Rectal smooth muscle tissue (tissue), 1 donor: ENCODE results near the gene PDE8A.
"Not testable (repeated sequence)": the region's sequence is repeated elsewhere in the genome, so short reads cannot be mapped to it uniquely, and the experiment has no call there.

Experiments used
- H3K27ac ChIP-seq: one replicate; pipeline ENCODE4 v1.7.0; 2013; ENCODE audit warnings: low read depth, low read length, inconsistent platforms
- H3K27me3 ChIP-seq: one replicate; pipeline ENCODE4 v1.7.0; 2013; ENCODE audit warnings: low read length; ENCODE audit not compliant: control insufficient read depth, insufficient read depth
- H3K36me3 ChIP-seq: one replicate; pipeline ENCODE4 v1.7.0; 2013; ENCODE audit warnings: low read length; ENCODE audit not compliant: control insufficient read depth, insufficient read depth
- H3K4me1 ChIP-seq: one replicate; pipeline ENCODE4 v1.7.0; 2013; ENCODE audit warnings: low read length; ENCODE audit not compliant: control insufficient read depth, insufficient read depth
- H3K4me3 ChIP-seq: one replicate; pipeline ENCODE4 v1.7.0; 2013; ENCODE audit warnings: low read length
- H3K9ac ChIP-seq: one replicate; pipeline ENCODE4 v1.7.0; 2013; ENCODE audit warnings: low read length

Gene PDE8A

GRCh38 chr15:85010071-85010385 lies 28.4 kb downstream of the PDE8A start:
- Histone ChIP-seq H3K4me1 (peaks cover 16% of the 10 kb centered on the region), H3K9ac (no peak overlapping the region)

GRCh38 chr15:85010386-85011159 lies 28.9 kb downstream of the PDE8A start:
- no peaks in the 10 kb centered on the region for H3K36me3 ChIP-seq
- H3K9ac ChIP-seq = no peak overlapping the region
- no peak overlapping the region for H3K4me3 ChIP-seq
- no peaks in the 10 kb centered on the region for H3K27me3 ChIP-seq
- peak overlapping the region; percentile 16 for H3K27ac ChIP-seq
- H3K4me1 ChIP-seq = peaks cover 16% of the 10 kb centered on the region

More at GRCh38 chr15:85010071-85010385, 28.4 kb downstream of the PDE8A start:
- Histone ChIP-seq H3K27me3 (no peaks in the 10 kb centered on the region), H3K36me3 (no peaks in the 10 kb centered on the region), H3K4me3 (no peak overlapping the region), H3K27ac (peak overlapping the region; percentile 5)

- H3K4me1 ChIP-seq = peaks cover 16% of the 10 kb centered on the region
- H3K4me3 ChIP-seq = no peak overlapping the region
- no peak overlapping the region for H3K9ac ChIP-seq
- no peaks in the 10 kb centered on the region for H3K36me3 ChIP-seq
- no peaks in the 10 kb centered on the region for H3K27me3 ChIP-seq
- peak overlapping the region; percentile 16 for H3K27ac ChIP-seq
These were observed 29.5 kb downstream of the PDE8A start for GRCh38 chr15:85011160-85011571.

- H3K4me1 ChIP-seq = peaks cover 16% of the 10 kb centered on the region
- not testable (repeated sequence) for H3K27ac ChIP-seq, H3K4me3 ChIP-seq, H3K9ac ChIP-seq, H3K36me3 ChIP-seq, H3K27me3 ChIP-seq
These were observed 30.1 kb downstream of the PDE8A start for GRCh38 chr15:85011724-85012123.

GRCh38 chr15:85013785-85014184 lies 32.1 kb downstream of the PDE8A start:
- H3K27me3 ChIP-seq = no peaks in the 10 kb centered on the region
- H3K9ac ChIP-seq = no peak overlapping the region
- H3K36me3 ChIP-seq = no peaks in the 10 kb centered on the region
- no peak overlapping the region for H3K27ac ChIP-seq
- peaks cover 13% of the 10 kb centered on the region for H3K4me1 ChIP-seq
- no peak overlapping the region for H3K4me3 ChIP-seq

GRCh38 chr15:85014932-85015331 lies 33.3 kb downstream of the PDE8A start:
- Histone ChIP-seq H3K4me1 (peaks cover 7% of the 10 kb centered on the region), H3K27ac (no peak overlapping the region), H3K27me3 (no peaks in the 10 kb centered on the region), H3K36me3 (no peaks in the 10 kb centered on the region), H3K9ac (no peak overlapping the region), H3K4me3 (no peak overlapping the region)

GRCh38 chr15:85016275-85016674 lies 34.6 kb downstream of the PDE8A start:
- H3K4me1 ChIP-seq = no peaks in the 10 kb centered on the region
- H3K27me3 ChIP-seq = no peaks in the 10 kb centered on the region
- no peak overlapping the region for H3K9ac ChIP-seq
- no peak overlapping the region for H3K4me3 ChIP-seq
- H3K27ac ChIP-seq = no peak overlapping the region
- H3K36me3 ChIP-seq = no peaks in the 10 kb centered on the region

GRCh38 chr15:85019815-85020590 lies 38.3 kb downstream of the PDE8A start:
- H3K9ac ChIP-seq = no peak overlapping the region
- no peaks in the 10 kb centered on the region for H3K27me3 ChIP-seq
- no peaks in the 10 kb centered on the region for H3K36me3 ChIP-seq
- no peak overlapping the region for H3K4me3 ChIP-seq
- no peak overlapping the region for H3K27ac ChIP-seq
- no peaks in the 10 kb centered on the region for H3K4me1 ChIP-seq

GRCh38 chr15:85021409-85021808 lies 39.8 kb downstream of the PDE8A start:
- Histone ChIP-seq H3K27me3 (no peaks in the 10 kb centered on the region), H3K4me3 (no peak overlapping the region), H3K36me3 (no peaks in the 10 kb centered on the region), H3K9ac (no peak overlapping the region), H3K27ac (no peak overlapping the region), H3K4me1 (peaks cover 4% of the 10 kb centered on the region)

GRCh38 chr15:85022860-85023403 lies 41.3 kb downstream of the PDE8A start:
- H3K4me3 ChIP-seq = no peak overlapping the region
- H3K4me1 ChIP-seq = peaks cover 4% of the 10 kb centered on the region
- no peak overlapping the region for H3K27ac ChIP-seq
- H3K27me3 ChIP-seq = no peaks in the 10 kb centered on the region
- H3K36me3 ChIP-seq = no peaks in the 10 kb centered on the region
- no peak overlapping the region for H3K9ac ChIP-seq

- no peak overlapping the region for H3K27ac ChIP-seq
- no peaks in the 10 kb centered on the region for H3K36me3 ChIP-seq
- peaks cover 4% of the 10 kb centered on the region for H3K4me1 ChIP-seq
These were observed 42.3 kb downstream of the PDE8A start for GRCh38 chr15:85024003-85024402.

GRCh38 chr15:85024509-85025336 lies 43.1 kb downstream of the PDE8A start:
- no peaks in the 10 kb centered on the region for H3K36me3 ChIP-seq
- no peak overlapping the region for H3K9ac ChIP-seq
- peaks cover 4% of the 10 kb centered on the region for H3K4me1 ChIP-seq
- no peak overlapping the region for H3K27ac ChIP-seq
- H3K4me3 ChIP-seq = no peak overlapping the region
- H3K27me3 ChIP-seq = no peaks in the 10 kb centered on the region

More at GRCh38 chr15:85024003-85024402, 42.3 kb downstream of the PDE8A start:
- Histone ChIP-seq H3K27me3 (no peaks in the 10 kb centered on the region), H3K9ac (no peak overlapping the region), H3K4me3 (no peak overlapping the region)
